ENCODE data around the gene SLC46A2.

The SLC46A2 gene, protein sequence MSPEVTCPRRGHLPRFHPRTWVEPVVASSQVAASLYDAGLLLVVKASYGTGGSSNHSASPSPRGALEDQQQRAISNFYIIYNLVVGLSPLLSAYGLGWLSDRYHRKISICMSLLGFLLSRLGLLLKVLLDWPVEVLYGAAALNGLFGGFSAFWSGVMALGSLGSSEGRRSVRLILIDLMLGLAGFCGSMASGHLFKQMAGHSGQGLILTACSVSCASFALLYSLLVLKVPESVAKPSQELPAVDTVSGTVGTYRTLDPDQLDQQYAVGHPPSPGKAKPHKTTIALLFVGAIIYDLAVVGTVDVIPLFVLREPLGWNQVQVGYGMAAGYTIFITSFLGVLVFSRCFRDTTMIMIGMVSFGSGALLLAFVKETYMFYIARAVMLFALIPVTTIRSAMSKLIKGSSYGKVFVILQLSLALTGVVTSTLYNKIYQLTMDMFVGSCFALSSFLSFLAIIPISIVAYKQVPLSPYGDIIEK

GRCh38 chr9:112890106-112891081, at the start of gene SLC46A2:
Gene SLC46A2, minus strand, starts transcription at chr9:112890876. Its CDS starts 195 bp downstream, at chr9:112890681.
- no peak for DNase-seq (ENCODE audit: low read depth, low spot score)
- Histone ChIP-seq H3K9ac (ENCODE audit: insufficient read length) (no peak within 1 kb of the TSS), H3K27ac (no peak within 1 kb of the TSS), H3K36me3 (ENCODE audit: insufficient read depth, low read length) (no peaks in the 10 kb centered on the region), H3K4me3 (peak within 1 kb of the TSS; percentile 25), H3K9me3 (ENCODE audit: low read depth, low read length) (no peaks in the 10 kb centered on the region)
- no peak for TF ChIP-seq FOXP2 (optimal IDR thresholded peaks at IDR 0.05; ENCODE audit: control extremely low read depth, extremely low read length, insufficient read depth)

DNA sequence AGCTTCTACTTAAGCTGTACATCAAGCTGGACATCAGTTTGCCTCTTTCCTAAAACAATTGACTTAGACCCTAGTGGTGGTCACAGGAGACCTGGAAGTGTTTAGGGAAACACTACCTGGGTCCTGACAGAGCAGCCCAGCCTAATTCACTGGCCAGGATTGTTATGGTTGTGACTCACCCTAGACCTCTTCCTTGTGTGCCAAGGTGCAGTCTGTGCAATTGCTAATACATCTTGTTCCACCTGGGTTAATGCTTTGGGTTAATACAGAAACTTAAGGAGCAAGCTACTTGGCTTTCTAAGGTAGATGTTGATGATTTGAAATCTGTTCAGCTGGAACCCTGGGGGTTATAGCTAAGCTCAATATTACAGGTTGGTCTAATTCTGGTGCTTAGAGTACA, 48.7 kb upstream of the SLC46A2 start:
- no peak overlapping the region for H3K4me3 ChIP-seq
- TF ChIP-seq EZH2 (IDR thresholded peaks at IDR 0.05) (no peak), FOXP2 (optimal IDR thresholded peaks at IDR 0.05; ENCODE audit: control extremely low read depth, extremely low read length, insufficient read depth) (no peak), POLR2AphosphoS5 (IDR thresholded peaks at IDR 0.05; ENCODE audit: borderline replicate concordance, low read depth, low read length) (no peak)

GRCh38 chr9:112933696-112934095, 43.0 kb upstream of the SLC46A2 start:
- TF ChIP-seq FOXP2 (optimal IDR thresholded peaks at IDR 0.05; ENCODE audit: control extremely low read depth, extremely low read length, insufficient read depth) (no peak), EZH2 (IDR thresholded peaks at IDR 0.05) (no peak), POLR2AphosphoS5 (IDR thresholded peaks at IDR 0.05; ENCODE audit: borderline replicate concordance, low read depth, low read length) (no peak)
- Histone ChIP-seq H3K9ac (ENCODE audit: insufficient read length) (no peak overlapping the region), H3K27ac (no peak overlapping the region), H3K36me3 (ENCODE audit: insufficient read depth, low read length) (no peaks in the 10 kb centered on the region), H3K9me3 (ENCODE audit: low read depth, low read length) (no peaks in the 10 kb centered on the region), H3K4me3 (no peak overlapping the region)
- no peak for DNase-seq (ENCODE audit: low read depth, low spot score)

More for the DNA sequence above, 48.7 kb upstream of the SLC46A2 start:
- Histone ChIP-seq H3K36me3 (ENCODE audit: insufficient read depth, low read length) (no peaks in the 10 kb centered on the region), H3K9me3 (ENCODE audit: low read depth, low read length) (no peaks in the 10 kb centered on the region), H3K9ac (ENCODE audit: insufficient read length) (no peak overlapping the region), H3K27ac (no peak overlapping the region)
- no peak for DNase-seq (ENCODE audit: low read depth, low spot score)

DNA sequence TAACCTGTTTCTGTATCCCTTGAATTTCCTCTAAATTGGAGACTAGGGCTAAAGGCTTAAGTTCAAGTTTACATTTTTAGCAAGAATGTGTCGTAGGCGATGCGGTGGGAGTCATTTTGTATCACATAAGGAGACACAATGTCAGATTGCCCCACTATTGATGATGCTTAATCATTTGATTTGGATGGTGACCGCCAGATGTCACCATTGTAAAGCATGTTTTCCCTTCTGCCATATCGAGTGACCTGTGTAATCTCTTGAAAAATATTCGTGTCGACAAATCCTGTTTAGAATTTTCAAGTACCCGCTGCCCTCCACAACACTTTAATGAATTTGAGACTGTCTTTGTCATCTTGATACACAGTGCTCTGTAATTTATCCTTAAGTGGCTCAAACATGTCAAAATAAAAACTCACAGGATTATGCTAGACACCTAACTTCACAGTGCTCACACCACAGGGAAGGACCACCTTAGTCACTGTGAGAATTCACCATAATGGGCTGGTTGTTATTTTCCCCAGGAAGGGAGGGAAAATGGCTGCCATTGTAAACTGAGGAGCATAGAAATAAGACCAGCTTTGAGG, 34.5 kb upstream of the SLC46A2 start:
- Histone ChIP-seq H3K36me3 (ENCODE audit: insufficient read depth, low read length) (no peaks in the 10 kb centered on the region), H3K4me3 (peak overlapping the region; percentile 40), H3K9ac (ENCODE audit: insufficient read length) (no peak overlapping the region), H3K27ac (no peak overlapping the region), H3K9me3 (ENCODE audit: low read depth, low read length) (no peaks in the 10 kb centered on the region)
- peak; percentile 6 for DNase-seq (ENCODE audit: low read depth, low spot score)
- TF ChIP-seq EZH2 (IDR thresholded peaks at IDR 0.05), result no peak
- no peak for TF ChIP-seq FOXP2 (optimal IDR thresholded peaks at IDR 0.05; ENCODE audit: control extremely low read depth, extremely low read length, insufficient read depth)
- TF ChIP-seq POLR2AphosphoS5 (IDR thresholded peaks at IDR 0.05; ENCODE audit: borderline replicate concordance, low read depth, low read length), result no peak

- no peaks in the 10 kb centered on the region for H3K36me3 ChIP-seq (ENCODE audit: insufficient read depth, low read length)
- peak; percentile 6 for DNase-seq (ENCODE audit: low read depth, low spot score)
- no peak for TF ChIP-seq POLR2AphosphoS5 (IDR thresholded peaks at IDR 0.05; ENCODE audit: borderline replicate concordance, low read depth, low read length)
- TF ChIP-seq EZH2 (IDR thresholded peaks at IDR 0.05), result no peak
- no peak for TF ChIP-seq FOXP2 (optimal IDR thresholded peaks at IDR 0.05; ENCODE audit: control extremely low read depth, extremely low read length, insufficient read depth)
- no peaks in the 10 kb centered on the region for H3K9me3 ChIP-seq (ENCODE audit: low read depth, low read length)
- no peak overlapping the region for H3K4me3 ChIP-seq
- H3K9ac ChIP-seq (ENCODE audit: insufficient read length), result no peak overlapping the region
- H3K27ac ChIP-seq, result no peak overlapping the region
Measured at GRCh38 chr9:112921549-112921948, 30.9 kb upstream of the SLC46A2 start.

DNA sequence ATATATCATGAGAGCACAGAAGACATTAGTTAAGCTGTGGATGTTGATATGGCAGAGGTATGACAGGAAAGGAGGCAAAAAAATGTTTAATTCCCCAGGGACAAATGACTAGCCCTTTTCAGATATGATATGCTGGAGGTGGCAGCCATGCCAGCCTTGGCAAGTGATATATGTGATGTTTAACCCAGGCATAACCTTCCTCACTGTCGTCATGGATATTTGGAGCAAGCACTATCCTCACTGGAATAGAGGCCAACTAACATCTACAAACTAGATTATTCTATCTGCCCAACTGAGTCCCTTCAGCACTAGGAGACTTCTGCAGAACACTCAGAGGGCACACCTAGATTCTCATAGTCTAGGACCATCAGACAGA, 27.3 kb upstream of the SLC46A2 start:
- no peak overlapping the region for H3K9ac ChIP-seq (ENCODE audit: insufficient read length)
- no peak for TF ChIP-seq FOXP2 (optimal IDR thresholded peaks at IDR 0.05; ENCODE audit: control extremely low read depth, extremely low read length, insufficient read depth)
- no peak for TF ChIP-seq POLR2AphosphoS5 (IDR thresholded peaks at IDR 0.05; ENCODE audit: borderline replicate concordance, low read depth, low read length)
- no peak for TF ChIP-seq EZH2 (IDR thresholded peaks at IDR 0.05)

GRCh38 chr9:112917047-112917986, 26.6 kb upstream of the SLC46A2 start:
- no peaks in the 10 kb centered on the region for H3K36me3 ChIP-seq (ENCODE audit: insufficient read depth, low read length)
- H3K9ac ChIP-seq (ENCODE audit: insufficient read length), result no peak overlapping the region
- H3K4me3 ChIP-seq, result no peak overlapping the region
- H3K27ac ChIP-seq, result no peak overlapping the region
- no peaks in the 10 kb centered on the region for H3K9me3 ChIP-seq (ENCODE audit: low read depth, low read length)
- DNase-seq (ENCODE audit: low read depth, low spot score), result no peak
- no peak for TF ChIP-seq FOXP2 (optimal IDR thresholded peaks at IDR 0.05; ENCODE audit: control extremely low read depth, extremely low read length, insufficient read depth)
- TF ChIP-seq POLR2AphosphoS5 (IDR thresholded peaks at IDR 0.05; ENCODE audit: borderline replicate concordance, low read depth, low read length), result no peak
- TF ChIP-seq EZH2 (IDR thresholded peaks at IDR 0.05), result no peak

More for the DNA sequence above, 27.3 kb upstream of the SLC46A2 start:
- Histone ChIP-seq H3K36me3 (ENCODE audit: insufficient read depth, low read length) (no peaks in the 10 kb centered on the region), H3K4me3 (no peak overlapping the region), H3K9me3 (ENCODE audit: low read depth, low read length) (no peaks in the 10 kb centered on the region), H3K27ac (no peak overlapping the region)
- DNase-seq (ENCODE audit: low read depth, low spot score), result no peak

Measured in SK-N-MC (cell line).